ENCODE data around the gene STX11. TPM values are rescaled to one million over a fixed set of nuclear protein-coding genes. Genes with fewer than 3 reads are reported as not detected.

Gene STX11
- total and polyA plus RNA-seq, 2 experiments from 2014 or later = 0.98 to 1.6 TPM

GRCh38 chr6:144217264-144217663 is 66.9 kb downstream of the STX11 start:
- peak overlapping the region; percentile 60 for H3K4me3 ChIP-seq
- no peaks in the 10 kb centered on the region for H3K9me3 ChIP-seq (ENCODE audit: low read depth)
- TF ChIP-seq CTCF (IDR thresholded peaks at IDR 0.05; ENCODE audit: low read depth, low read length) = no peak
- no peaks in the 10 kb centered on the region for H3K27me3 ChIP-seq
- DNase-seq (ENCODE audit: low read depth in 1 of 2, low spot score in 1 of 2) = peak; percentile 12 to 30
- peaks cover 14% of the 10 kb centered on the region for H3K4me1 ChIP-seq (ENCODE audit: low read depth)
- no peaks in the 10 kb centered on the region for H3K36me3 ChIP-seq
- peak overlapping the region; percentile 73 for H3K27ac ChIP-seq

- no peak for TF ChIP-seq CTCF (IDR thresholded peaks at IDR 0.05; ENCODE audit: low read depth, low read length)
- Histone ChIP-seq H3K27me3 (no peaks in the 10 kb centered on the region), H3K27ac (peak overlapping the region; percentile 73), H3K4me1 (ENCODE audit: low read depth) (peaks cover 14% of the 10 kb centered on the region), H3K9me3 (ENCODE audit: low read depth) (no peaks in the 10 kb centered on the region), H3K36me3 (no peaks in the 10 kb centered on the region), H3K4me3 (no peak overlapping the region)
- DNase-seq (ENCODE audit: low read depth in 1 of 2, low spot score in 1 of 2) = no peak
Observed at GRCh38 chr6:144217797-144218196, 67.5 kb downstream of the STX11 start.

- Histone ChIP-seq H3K36me3 (no peaks in the 10 kb centered on the region), H3K27ac (no peak overlapping the region), H3K9me3 (ENCODE audit: low read depth) (no peaks in the 10 kb centered on the region), H3K27me3 (no peaks in the 10 kb centered on the region), H3K4me3 (no peak overlapping the region), H3K4me1 (ENCODE audit: low read depth) (peaks cover 14% of the 10 kb centered on the region)
- TF ChIP-seq CTCF (IDR thresholded peaks at IDR 0.05; ENCODE audit: low read depth, low read length) = peak; percentile 62
- peak; percentile 51 to 71 for DNase-seq (ENCODE audit: low read depth in 1 of 2, low spot score in 1 of 2)
Observed at GRCh38 chr6:144219056-144219685, 68.9 kb downstream of the STX11 start.

GRCh38 chr6:144220031-144220790 is 69.9 kb downstream of the STX11 start:
- no peaks in the 10 kb centered on the region for H3K36me3 ChIP-seq
- no peak overlapping the region for H3K4me3 ChIP-seq
- H3K4me1 ChIP-seq (ENCODE audit: low read depth) = peaks cover 12% of the 10 kb centered on the region
- H3K27ac ChIP-seq = peak overlapping the region; percentile 4
- H3K9me3 ChIP-seq (ENCODE audit: low read depth) = no peaks in the 10 kb centered on the region
- no peaks in the 10 kb centered on the region for H3K27me3 ChIP-seq
- TF ChIP-seq CTCF (IDR thresholded peaks at IDR 0.05; ENCODE audit: low read depth, low read length) = no peak
- DNase-seq (ENCODE audit: low read depth in 1 of 2, low spot score in 1 of 2) = no peak

- no peak overlapping the region for H3K4me3 ChIP-seq
- TF ChIP-seq CTCF (IDR thresholded peaks at IDR 0.05; ENCODE audit: low read depth, low read length) = no peak
Observed at GRCh38 chr6:144223686-144224085, 73.4 kb downstream of the STX11 start.

More at GRCh38 chr6:144223686-144224085, 73.4 kb downstream of the STX11 start:
- Histone ChIP-seq H3K4me1 (ENCODE audit: low read depth) (no peaks in the 10 kb centered on the region), H3K9me3 (ENCODE audit: low read depth) (no peaks in the 10 kb centered on the region), H3K27me3 (no peaks in the 10 kb centered on the region), H3K36me3 (no peaks in the 10 kb centered on the region), H3K27ac (no peak overlapping the region)
- no peak for DNase-seq (ENCODE audit: low read depth in 1 of 2, low spot score in 1 of 2)

Data from cardiac muscle cell (in vitro differentiated cells and primary cell).